Mesothelial cell of epicardium (in vitro differentiated cells): ENCODE data around the gene LAMA2. TPM values are rescaled to one million over a fixed set of nuclear protein-coding genes. Genes with fewer than 3 reads are reported as not detected.

Experiments used
- DNase-seq, 2 experiments: peaks; one replicate each; pipeline ENCODE4 v3.0.0; 2021; ENCODE audit warnings: low spot score in 2 of 2; ENCODE audit not compliant: unreplicated experiment in 2 of 2
- H3K27ac Mint-ChIP-seq: 2 replicates; pipeline ENCODE4 v1.8.0; 2021; ENCODE audit warnings: mixed read lengths
- H3K27me3 Mint-ChIP-seq: 2 replicates; pipeline ENCODE4 v1.8.0; 2021; ENCODE audit warnings: low read depth, mixed read lengths
- H3K36me3 Mint-ChIP-seq: 2 replicates; pipeline ENCODE4 v1.8.0; 2021; ENCODE audit warnings: mixed read lengths
- H3K4me1 Mint-ChIP-seq: 2 replicates; pipeline ENCODE4 v1.8.0; 2021; ENCODE audit warnings: mixed read lengths
- H3K4me3 Mint-ChIP-seq: 2 replicates; pipeline ENCODE4 v1.8.0; 2021; ENCODE audit warnings: mild to moderate bottlenecking, moderate library complexity, mixed read lengths
- H3K9me3 Mint-ChIP-seq: 2 replicates; pipeline ENCODE4 v1.8.0; 2021; ENCODE audit warnings: mixed read lengths
- total RNA-seq: library from RNA; stranded (reverse); gene quantifications from 3 replicates; pipeline ENCODE4 v1.2.1, GENCODE V29; 2021
- TF ChIP-seq, protein P1 (sequence below): fragments of 200-600 bp; sonication (generic); IDR thresholded peaks from one replicate; pipeline ENCODE4 v1.5.0; 2021; ENCODE audit warnings: antibody characterized with exemption; ENCODE audit not compliant: unreplicated experiment

The LAMA2 gene
- total RNA-seq, 1 donor from 2014 or later = 63.2 TPM

DNA sequence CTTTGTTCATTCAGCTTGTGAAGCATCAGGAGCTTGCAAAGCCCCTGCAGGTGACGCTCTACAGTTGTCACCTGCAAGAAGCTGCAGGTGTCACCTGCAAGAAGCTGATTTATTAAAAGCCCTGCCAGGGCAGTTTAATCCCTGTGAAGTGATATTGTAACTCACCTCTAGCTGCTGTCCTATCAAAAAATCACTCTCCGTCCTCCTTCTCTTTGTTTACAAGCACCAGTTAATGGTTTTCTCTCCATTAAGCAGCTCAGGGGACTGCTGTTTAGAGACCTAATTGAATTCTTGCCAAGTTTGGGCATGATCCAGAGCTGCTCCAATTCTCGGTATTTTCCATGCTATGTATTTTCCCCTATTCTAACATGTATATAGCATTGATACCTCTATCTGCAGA lies 481.1 kb downstream of the LAMA2 start:
- H3K4me1 Mint-ChIP-seq = peaks cover 18% of the 10 kb centered on the region
- H3K36me3 Mint-ChIP-seq = peaks cover 15% of the 10 kb centered on the region
- H3K9me3 Mint-ChIP-seq = peaks cover 10% of the 10 kb centered on the region
- no peak overlapping the region for H3K4me3 Mint-ChIP-seq
- TF ChIP-seq, protein P1, sequence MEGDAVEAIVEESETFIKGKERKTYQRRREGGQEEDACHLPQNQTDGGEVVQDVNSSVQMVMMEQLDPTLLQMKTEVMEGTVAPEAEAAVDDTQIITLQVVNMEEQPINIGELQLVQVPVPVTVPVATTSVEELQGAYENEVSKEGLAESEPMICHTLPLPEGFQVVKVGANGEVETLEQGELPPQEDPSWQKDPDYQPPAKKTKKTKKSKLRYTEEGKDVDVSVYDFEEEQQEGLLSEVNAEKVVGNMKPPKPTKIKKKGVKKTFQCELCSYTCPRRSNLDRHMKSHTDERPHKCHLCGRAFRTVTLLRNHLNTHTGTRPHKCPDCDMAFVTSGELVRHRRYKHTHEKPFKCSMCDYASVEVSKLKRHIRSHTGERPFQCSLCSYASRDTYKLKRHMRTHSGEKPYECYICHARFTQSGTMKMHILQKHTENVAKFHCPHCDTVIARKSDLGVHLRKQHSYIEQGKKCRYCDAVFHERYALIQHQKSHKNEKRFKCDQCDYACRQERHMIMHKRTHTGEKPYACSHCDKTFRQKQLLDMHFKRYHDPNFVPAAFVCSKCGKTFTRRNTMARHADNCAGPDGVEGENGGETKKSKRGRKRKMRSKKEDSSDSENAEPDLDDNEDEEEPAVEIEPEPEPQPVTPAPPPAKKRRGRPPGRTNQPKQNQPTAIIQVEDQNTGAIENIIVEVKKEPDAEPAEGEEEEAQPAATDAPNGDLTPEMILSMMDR = no peak
- no peaks in the 10 kb centered on the region for H3K27me3 Mint-ChIP-seq
- DNase-seq = no peak
- no peak overlapping the region for H3K27ac Mint-ChIP-seq

DNA sequence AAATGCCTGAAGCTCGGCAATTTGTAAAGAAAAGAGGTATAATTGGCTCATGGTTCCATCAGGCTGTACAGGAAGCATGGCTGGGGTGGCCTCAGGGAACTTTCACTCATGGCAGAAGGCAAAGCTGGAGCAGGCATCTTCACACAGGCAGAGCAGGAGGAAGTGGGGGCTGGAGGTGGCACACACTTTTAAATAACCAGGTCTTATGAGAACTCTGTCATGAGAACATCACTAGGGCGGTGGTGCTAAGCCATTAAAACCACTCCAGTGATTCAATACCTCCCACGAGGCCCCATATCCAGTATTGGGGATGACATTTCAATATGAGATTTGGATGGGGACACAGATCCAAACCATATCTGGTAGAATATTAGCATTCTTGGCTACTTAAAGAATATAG lies 481.8 kb downstream of the LAMA2 start:
- peaks cover 15% of the 10 kb centered on the region for H3K36me3 Mint-ChIP-seq
- H3K4me1 Mint-ChIP-seq = peaks cover 21% of the 10 kb centered on the region
- H3K27ac Mint-ChIP-seq = no peak overlapping the region
- H3K9me3 Mint-ChIP-seq = peaks cover 10% of the 10 kb centered on the region
- no peaks in the 10 kb centered on the region for H3K27me3 Mint-ChIP-seq
- no peak overlapping the region for H3K4me3 Mint-ChIP-seq
- TF ChIP-seq, protein P1 = no peak
- DNase-seq = no peak

DNA sequence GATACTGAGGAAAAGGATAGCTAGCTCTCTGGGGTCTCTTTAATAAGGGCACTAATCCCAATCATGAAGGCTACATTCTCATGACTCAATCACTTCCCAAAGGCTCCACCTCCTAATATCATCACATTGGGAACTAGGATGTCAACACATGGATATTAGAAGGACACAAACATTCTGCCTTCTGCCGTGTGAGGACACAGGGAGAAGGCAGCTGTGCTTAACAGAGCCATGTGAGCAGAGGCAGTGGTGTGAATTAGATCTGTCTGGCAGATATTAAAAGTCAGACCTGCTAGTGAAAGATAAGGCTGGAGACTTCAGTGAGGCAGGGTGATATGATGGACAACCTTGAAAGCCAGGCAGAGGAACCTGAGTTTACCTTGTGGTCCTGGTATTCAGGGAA lies 485.1 kb downstream of the LAMA2 start:
- TF ChIP-seq, protein P1 = no peak
- H3K27me3 Mint-ChIP-seq = no peaks in the 10 kb centered on the region
- H3K9me3 Mint-ChIP-seq = peaks cover 10% of the 10 kb centered on the region
- H3K36me3 Mint-ChIP-seq = peaks cover 13% of the 10 kb centered on the region
- H3K4me1 Mint-ChIP-seq = peaks cover 23% of the 10 kb centered on the region
- H3K4me3 Mint-ChIP-seq = no peak overlapping the region
- H3K27ac Mint-ChIP-seq = no peak overlapping the region
- DNase-seq = no peak

DNA sequence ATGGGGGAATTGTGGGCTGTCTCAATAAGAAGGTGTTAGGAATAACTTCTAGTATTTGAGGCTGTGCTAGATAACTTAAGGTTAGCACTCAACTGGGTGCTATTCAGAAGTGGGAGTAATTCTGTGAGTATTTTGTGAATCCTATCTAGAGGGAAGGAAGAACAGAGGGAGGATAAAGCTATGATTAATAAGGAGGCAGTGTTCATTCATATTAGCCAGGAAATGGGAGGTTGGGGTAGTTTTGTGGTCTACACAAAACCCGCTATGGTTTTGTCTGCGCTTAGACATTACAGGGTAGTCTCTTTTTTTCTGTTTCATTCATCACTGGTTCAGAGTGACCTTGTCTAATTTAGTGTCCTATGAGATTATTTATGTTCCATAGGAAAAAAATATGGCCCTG lies 486.0 kb downstream of the LAMA2 start:
- H3K27me3 Mint-ChIP-seq = no peaks in the 10 kb centered on the region
- H3K9me3 Mint-ChIP-seq = peaks cover 10% of the 10 kb centered on the region
- H3K4me3 Mint-ChIP-seq = no peak overlapping the region
- TF ChIP-seq, protein P1 = no peak
- DNase-seq = no peak
- H3K27ac Mint-ChIP-seq = no peak overlapping the region
- H3K4me1 Mint-ChIP-seq = peaks cover 23% of the 10 kb centered on the region
- H3K36me3 Mint-ChIP-seq = peaks cover 13% of the 10 kb centered on the region

DNA sequence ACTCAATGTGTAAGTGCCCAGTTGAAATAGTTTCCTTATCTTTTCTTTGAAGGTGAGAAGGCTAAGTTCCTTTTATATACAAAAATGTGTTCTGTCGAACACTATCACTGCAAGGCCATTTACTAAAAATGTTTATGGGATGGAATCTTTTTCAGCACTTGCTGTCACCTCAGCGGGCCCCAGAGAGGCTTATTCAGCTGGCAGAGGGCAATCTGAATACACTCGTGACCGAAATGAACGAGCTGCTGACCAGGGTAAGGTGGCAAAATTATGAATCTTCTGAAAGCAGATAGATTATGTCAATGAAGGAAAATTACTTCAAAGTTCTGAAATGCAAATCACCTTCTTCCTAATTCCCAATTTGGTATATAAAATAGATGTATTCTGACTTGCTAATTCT lies 486.8 kb downstream of the LAMA2 start:
- DNase-seq = no peak
- Mint-ChIP-seq H3K27ac (no peak overlapping the region), H3K27me3 (no peaks in the 10 kb centered on the region), H3K36me3 (peaks cover 12% of the 10 kb centered on the region), H3K9me3 (peaks cover 6% of the 10 kb centered on the region), H3K4me3 (peak overlapping the region; percentile 11), H3K4me1 (peaks cover 23% of the 10 kb centered on the region)
- TF ChIP-seq, protein P1 = no peak
